GM23248 (cell line): ENCODE data around the gene SYNGR3.

ENCODE experiments used
- EZH2 ChIP-seq: fragments of 200-600 bp; sonication (generic); IDR thresholded peaks from 2 replicates; pipeline ENCODE4 v1.6.1; 2018; ENCODE audit warnings: antibody characterized with exemption, mild to moderate bottlenecking; ENCODE audit not compliant: insufficient read depth, poor library complexity, severe bottlenecking
- EZH2phosphoT487 ChIP-seq: fragments of 200-600 bp; sonication (generic); IDR thresholded peaks from 2 replicates; pipeline ENCODE4 v1.6.1; 2018; ENCODE audit warnings: antibody characterized with exemption, moderate library complexity, mild to moderate bottlenecking, low read depth; ENCODE audit not compliant: insufficient read depth

- TF ChIP-seq EZH2phosphoT487 (no peak), EZH2 (no peak)
Measured at GRCh38 chr16:1947369-1947670, 42.5 kb upstream of the SYNGR3 start.
